Amygdala (tissue), 56 donors: Measurements from ENCODE around the gene VARS2.
A peak's percentile ranks its signal among the peaks of the same experiment; 100 is the strongest.
"Not testable (repeated sequence)": the region's sequence is repeated elsewhere in the genome, so short reads cannot be mapped to it uniquely, and the experiment has no call there.

Experiments
- DNase-seq, 56 donors: peaks; one replicate each; lab custom pipeline; 2025; lab: John Stamatoyannopoulos, UW

VARS2 gene

DNA sequence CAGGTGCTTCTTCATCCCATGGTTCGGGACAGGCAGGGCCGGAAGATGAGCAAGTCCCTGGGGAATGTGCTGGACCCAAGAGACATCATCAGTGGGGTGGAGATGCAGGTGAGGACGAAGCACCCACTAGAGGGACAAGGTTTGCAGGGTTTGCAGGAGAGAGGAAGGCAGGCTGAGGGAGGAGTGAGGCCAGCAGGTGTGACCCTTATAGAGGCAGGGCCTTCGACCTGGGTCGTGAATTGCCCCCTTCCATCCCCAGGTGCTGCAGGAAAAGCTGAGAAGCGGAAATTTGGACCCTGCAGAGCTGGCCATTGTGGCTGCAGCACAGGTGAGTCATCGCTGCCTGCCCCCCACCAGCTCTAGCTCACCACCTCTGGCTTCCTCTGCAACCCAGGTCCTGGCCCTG, 8.4 kb downstream of the VARS2 start:
- DNase-seq: no peak

GRCh38 chr6:30924040-30924627, 10.1 kb downstream of the VARS2 start:
- not testable (repeated sequence) for DNase-seq

DNA sequence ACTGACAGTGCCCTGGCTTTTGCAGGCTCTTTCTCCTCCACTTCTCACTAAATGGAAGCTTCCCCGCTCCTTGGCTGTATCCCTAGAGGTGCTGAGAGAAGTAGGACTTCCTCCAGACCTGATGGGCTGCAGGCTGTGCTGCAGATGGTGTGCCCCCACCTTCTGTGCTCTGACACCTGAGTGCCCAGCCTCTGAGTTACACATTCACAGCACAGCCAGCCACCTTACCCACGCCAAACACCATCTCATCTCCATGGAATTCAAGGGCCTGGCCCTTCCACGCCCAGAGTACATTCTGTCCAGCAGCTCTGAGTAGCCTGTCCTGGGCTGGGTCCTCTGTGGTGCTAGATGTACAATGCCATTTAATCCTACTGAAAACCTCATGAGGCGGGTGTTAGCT, 12.6 kb downstream of the VARS2 start:
- no peak for DNase-seq

DNA sequence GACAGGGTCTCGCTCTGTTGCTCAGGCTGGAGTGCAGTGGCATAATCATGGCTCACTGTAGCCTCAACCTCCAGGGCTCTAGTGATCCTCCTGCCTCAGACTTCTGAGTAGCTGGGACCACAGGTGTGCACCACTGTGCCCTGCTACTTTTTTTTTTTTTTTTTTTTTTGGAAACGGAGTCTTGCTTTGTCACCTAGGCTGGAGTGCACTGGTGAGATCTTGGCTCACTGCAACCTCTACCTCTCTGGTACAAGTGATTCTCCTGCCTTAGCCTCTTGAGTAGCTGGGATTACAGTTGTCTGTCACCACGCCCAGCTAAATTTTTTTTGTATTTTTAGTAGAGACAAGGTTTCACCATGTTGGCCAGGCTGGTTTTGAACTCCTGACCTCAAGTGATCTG, 13.0 kb downstream of the VARS2 start:
- DNase-seq: not testable (repeated sequence)

GRCh38 chr6:30928677-30929076, 14.6 kb downstream of the VARS2 start:
- DNase-seq: no peak

DNA sequence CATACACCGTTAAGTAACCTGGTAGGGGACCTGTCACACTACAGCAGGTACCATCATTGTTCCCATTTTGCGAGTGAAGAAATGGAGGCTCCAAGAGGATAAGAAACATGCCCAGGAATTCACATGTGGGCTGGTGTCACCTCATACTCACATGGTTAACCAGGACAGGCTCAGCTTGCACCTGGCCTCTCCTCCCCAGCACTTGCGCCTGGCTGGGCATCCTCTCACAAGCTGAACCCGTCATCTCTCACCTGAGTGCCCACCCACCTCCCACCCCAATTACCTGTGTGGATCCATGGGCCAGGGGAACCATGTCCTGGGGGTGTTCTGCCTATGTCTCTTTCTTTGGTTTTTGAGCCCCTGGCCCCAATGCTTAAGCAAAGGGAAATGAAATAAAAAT, 16.5 kb downstream of the VARS2 start:
- no peak for DNase-seq

DNA sequence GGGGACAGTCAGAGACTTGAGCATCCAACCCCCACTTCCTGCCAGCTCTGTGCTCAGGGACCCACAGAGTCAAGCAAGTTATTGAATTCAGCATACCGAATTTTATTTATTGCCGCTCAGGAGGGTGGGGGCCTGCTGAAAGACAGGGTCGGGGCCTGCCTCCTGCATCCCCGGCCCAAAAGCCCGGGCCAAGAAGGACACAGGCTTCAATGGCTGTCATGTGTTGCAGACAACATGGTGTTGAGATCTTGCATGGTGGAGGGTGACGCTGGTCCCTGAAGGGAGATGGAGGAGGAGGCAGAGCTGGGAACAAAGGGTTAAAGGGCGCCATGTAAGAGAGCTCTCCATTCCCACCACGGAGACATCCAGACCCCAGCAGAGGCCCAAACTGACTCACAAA, 17.2 kb downstream of the VARS2 start:
- DNase-seq: no peak

- no peak for DNase-seq
These were observed 18.1 kb downstream of the VARS2 start, which contains the start of gene SFTA2 for GRCh38 chr6:30931969-30932645. TSS of gene SFTA2 (minus strand) at chr6:30932170. CDS start at chr6:30932096, 74 bp downstream.

GRCh38 chr6:30932665-30933365, 18.8 kb downstream of the VARS2 start:
- no peak for DNase-seq

GRCh38 chr6:30935018-30935417, 21.0 kb downstream of the VARS2 start:
- no peak for DNase-seq

DNA sequence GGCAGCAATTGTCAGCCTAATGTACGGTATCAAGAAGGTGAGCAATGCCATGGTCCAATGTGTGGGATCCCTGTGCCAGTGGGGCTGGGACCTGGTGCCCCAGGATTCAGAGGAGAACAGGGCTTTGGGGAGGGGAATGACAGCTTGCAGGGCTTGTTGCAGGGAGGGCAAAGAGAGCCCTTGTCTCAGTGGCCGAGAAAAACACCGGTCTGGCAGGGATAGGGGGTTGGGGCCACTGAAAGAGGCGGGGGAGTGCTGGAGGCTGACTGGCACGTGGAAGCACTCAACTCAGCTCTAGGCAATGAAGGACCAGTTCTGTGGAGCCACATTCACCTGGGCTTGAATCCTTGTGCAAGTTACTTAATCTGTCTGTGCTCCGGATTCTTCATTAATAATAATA, 23.2 kb downstream of the VARS2 start:
- no peak for DNase-seq

- peak in 1 of 56 donors; percentile 11 for DNase-seq
These were observed 24.7 kb downstream of the VARS2 start for GRCh38 chr6:30938730-30939129.

DNA sequence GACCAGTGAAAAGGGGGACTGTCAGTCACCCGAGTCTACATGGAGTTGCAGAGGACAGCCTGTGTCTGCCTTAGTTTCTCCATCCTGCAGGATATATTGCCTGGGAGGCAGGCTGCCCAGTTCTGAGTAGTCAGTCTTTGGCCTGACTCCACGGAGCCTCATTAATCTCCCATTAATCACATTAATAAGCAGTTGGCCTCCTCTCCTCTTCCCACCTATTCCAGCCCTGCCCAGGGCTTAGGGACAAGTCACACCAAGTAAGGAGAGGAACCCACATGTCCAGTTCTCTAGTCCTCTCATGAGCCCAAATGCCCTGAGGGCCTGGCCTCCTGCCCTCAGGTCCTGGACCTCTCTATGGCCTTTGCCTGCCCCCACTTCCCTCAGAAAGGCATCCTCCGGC, 25.4 kb downstream of the VARS2 start:
- DNase-seq: no peak

DNA sequence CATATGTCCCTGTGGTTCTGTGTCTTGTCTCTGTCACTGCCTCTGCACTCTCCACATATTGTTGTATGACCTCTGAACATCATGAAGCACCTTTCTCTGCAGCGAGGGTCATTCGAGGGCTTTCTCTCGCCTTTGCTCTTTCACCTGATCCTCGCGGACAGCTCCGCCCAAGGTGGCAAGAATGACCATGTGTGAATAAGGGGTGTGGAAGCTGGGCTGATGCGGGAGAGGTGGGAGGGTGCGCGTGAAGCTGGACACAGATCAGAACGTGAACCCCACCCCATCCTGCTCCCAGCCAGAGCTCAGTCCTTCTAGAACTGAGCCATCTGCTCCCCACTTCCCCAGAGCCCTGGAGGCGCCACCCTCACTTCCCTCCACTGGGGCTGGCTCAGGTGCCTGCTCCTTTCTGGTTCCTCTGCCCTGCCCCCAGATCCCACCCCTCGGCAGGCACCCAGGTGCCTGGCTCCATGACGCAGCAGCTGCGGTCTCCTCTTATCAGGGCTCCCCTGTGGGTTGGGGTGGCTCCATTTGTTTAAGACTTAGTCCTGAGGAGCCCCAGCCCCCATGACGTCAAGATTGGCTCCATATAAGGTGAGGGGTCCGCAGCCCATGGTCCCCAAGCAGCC, 26.4 kb downstream of the VARS2 start, which contains the start of gene MUCL3:
MUCL3 (plus strand) TSS at position 613 of the 626 bp plus-strand sequence. CDS start 27 bp downstream, outside the sequence.
- DNase-seq: no peak

GRCh38 chr6:30942338-30943060, 28.5 kb downstream of the VARS2 start:
- DNase-seq: peak in 1 of 56 donors; percentile 5

DNA sequence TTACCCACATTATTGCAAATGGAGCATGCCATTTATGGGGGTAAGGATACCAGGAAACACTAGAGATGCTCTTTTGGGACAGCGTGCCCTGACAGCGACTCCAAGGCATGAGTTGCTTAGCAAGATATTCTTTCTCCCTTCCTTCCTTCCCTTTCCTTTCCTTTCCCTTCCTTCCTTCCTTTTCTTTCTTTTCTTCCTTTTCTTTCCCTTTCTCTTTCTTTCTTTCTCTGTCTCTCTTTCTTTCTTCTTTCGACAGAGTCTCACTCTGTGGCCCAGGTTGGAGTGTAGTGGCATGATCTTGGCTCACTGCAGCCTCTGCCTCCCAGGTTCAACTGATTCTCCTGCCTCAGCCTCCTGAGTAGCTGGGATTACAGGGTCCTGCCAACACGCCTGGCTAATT, 30.0 kb downstream of the VARS2 start:
- no peak for DNase-seq

DNA sequence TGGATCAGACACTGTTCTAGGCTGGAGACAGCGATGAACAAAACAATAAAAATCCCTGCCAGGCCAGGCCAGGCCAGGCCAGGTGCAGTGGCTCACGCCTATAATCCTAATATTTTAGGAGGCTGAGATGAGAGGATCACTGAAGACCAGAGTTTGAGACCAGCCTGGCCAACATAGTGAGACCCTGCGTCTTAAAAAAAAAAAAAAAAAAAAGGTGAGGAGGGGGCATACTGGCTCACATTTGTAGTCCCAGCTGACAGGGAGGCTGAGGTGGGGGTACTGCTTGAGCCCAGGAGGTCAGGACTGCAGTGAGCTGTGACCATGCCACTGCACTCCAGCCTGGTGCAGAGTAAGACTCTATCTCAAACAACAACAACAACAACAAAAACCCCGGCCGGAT, 31.2 kb downstream of the VARS2 start:
- no peak for DNase-seq

- DNase-seq: no peak
These were observed 33.2 kb downstream of the VARS2 start for GRCh38 chr6:30947231-30947630.

GRCh38 chr6:30948811-30949210, 34.8 kb downstream of the VARS2 start:
- DNase-seq: no peak

- DNase-seq: no peak
These were observed 38.0 kb downstream of the VARS2 start for GRCh38 chr6:30951907-30952469.
